GM12865 (cell line): ENCODE results near the gene RIOK3.
A peak's percentile ranks its signal among the peaks of the same experiment; 100 is the strongest.

ENCODE experiments used
- DNase-seq: peaks from one replicate; pipeline ENCODE4 v3.0.0; 2010; ENCODE audit warnings: low read depth
- H3K4me3 ChIP-seq: 2 replicates; pipeline ENCODE4 v1.5.1; 2011; ENCODE audit warnings: mild to moderate bottlenecking, low read depth, low read length, control low read depth
- CTCF ChIP-seq: IDR thresholded peaks from 2 replicates; pipeline ENCODE4 v1.5.1; 2011; ENCODE audit warnings: low read length, control low read depth, low read depth, inconsistent platforms; ENCODE audit not compliant: insufficient read depth; ENCODE audit errors: missing control alignments

Gene RIOK3

GRCh38 chr18:23450022-23450421, 3.1 kb upstream of the RIOK3 start:
- no peak for DNase-seq
- no peak for TF ChIP-seq CTCF
- no peak overlapping the region for H3K4me3 ChIP-seq

DNA sequence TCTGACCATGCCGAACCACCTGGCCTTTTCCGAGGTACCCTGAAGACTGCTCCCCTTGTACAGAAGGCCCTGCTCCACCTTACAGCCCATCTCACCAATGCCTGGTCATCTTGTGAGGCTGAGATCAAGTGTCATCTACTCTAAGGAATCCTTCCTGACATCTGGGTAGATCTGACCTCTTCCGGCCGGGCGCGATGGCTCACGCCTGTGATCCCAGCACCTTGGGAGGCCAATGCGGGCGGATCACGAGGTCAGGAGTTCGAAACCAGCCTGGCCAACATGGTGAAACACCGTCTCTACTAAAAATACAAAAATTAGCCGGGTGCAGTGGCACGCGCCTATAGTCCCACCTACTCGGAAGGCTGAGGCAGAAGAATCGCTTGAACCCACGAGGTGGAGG, 2.1 kb upstream of the RIOK3 start:
- no peak for TF ChIP-seq CTCF
- DNase-seq, result peak; percentile 32
- peak overlapping the region; percentile 95 for H3K4me3 ChIP-seq

DNA sequence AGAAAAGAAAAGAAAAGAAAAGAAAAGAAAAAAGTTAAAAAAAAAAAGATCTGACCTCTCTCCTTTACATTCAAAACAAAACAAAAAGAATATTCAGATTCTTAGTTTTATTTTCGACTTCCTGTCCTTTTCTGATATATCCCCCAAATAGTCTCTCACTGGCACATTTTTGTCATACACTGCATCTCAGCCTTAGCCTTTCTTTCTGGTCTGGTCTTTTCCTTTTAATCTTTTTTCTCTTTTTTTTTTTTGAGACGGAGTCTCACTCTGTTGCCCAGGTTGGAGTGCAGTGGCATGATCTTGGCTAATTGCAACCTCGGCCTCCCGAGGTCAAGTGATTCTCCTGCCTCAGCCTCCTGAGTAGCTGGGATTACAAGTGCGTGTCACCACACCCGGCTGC, 1.6 kb upstream of the RIOK3 start:
- no peak for TF ChIP-seq CTCF
- peak; percentile 57 for DNase-seq
- peak overlapping the region; percentile 95 for H3K4me3 ChIP-seq

GRCh38 chr18:23452347-23452727, 750 bp upstream of the RIOK3 start:
- H3K4me3 ChIP-seq, result peak overlapping the region; percentile 95
- peak; percentile 7 for DNase-seq
- no peak for TF ChIP-seq CTCF

DNA sequence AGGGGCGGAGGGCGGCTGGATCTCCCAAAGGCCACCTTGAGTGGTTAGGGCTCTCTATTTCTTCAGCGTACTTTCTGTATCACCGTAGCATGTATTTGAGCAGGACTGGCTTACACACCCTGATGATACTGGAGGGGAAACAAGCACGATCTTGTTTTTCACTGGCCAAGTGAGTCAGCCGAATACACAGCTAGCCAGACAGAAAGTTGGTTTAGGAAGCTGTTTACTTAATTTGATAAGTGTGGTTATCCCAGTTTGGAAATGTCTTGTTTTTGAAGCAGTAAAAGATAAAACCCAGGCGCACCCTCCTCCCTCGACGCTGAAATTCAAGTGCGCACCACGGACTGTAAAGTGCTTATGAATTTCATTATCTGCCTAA, 582 bp downstream of the RIOK3 start:
- no peak for TF ChIP-seq CTCF
- H3K4me3 ChIP-seq, result peak overlapping the region; percentile 95
- peak; percentile 29 for DNase-seq

GRCh38 chr18:23456835-23457234, 3.7 kb downstream of the RIOK3 start:
- no peak for TF ChIP-seq CTCF
- H3K4me3 ChIP-seq, result no peak overlapping the region
- no peak for DNase-seq

DNA sequence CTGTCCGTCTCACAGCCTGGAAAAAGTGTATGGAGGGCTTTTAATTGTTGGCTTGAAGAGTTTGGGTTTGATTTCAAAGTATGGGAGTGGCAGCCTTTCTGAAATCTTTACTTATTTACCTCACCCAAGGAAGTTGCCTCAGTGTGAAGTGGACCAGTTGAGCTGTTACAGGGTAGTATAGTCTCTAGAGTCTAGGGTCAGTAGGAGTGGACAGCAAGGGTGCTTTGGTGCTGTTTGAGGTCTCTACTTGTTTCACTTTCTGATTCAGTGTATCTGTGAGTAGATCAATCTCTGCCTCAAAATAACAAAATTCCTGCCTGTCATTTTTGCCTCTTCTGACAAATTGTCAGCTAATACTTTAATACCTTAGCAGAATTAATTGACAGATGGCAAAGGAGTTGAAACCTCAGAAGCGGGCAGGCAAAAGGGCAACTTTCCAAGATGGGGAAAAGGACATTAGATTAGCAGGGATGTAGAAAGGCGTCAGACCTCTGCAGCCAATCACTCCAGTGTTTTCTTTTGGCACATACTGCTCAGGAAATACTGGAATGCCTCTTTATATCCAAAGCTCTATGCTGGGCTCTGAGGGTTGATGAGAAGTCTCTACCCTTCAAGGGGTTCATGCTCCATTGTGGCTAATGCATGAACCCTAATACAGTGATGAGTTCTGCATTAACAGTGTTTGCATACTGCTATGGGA, 5.9 kb downstream of the RIOK3 start:
- no peak overlapping the region for H3K4me3 ChIP-seq
- TF ChIP-seq CTCF, result no peak
- DNase-seq, result no peak
